HCT116 (cell line): ENCODE results near the gene KIF21B. TPM values are rescaled to one million over a fixed set of nuclear protein-coding genes. Genes with fewer than 3 reads are reported as not detected.
"Not testable (repeated sequence)": the region's sequence is repeated elsewhere in the genome, so short reads cannot be mapped to it uniquely, and the experiment has no call there.

Experiments
- ATAC-seq: fragments of 200-7000 bp; cut with Tn5 transposase; 2 replicates; pipeline ENCODE4 v1.9.1; 2020; ENCODE audit warnings: mild to moderate bottlenecking, moderate library complexity
- BruUV-seq: library from RNA; stranded (reverse); fragments of 400-500 nt; replicated peaks from 2 replicates; lab custom pipeline; 2021; lab: Mats Ljungman, UMichigan
- CTCF ChIA-PET: fragments of 300-600 bp; sonication (Branson Sonifier 250); formaldehyde crosslinking; loops from one replicate; lab custom pipeline; 2021; ENCODE audit warnings: antibody characterized with exemption; lab: Charles Lee
- POLR2A ChIA-PET: fragments of 300-600, 350-600 bp; sonication (Branson Sonifier 250); formaldehyde crosslinking; loops from one replicate; lab custom pipeline; 2021; ENCODE audit warnings: antibody characterized with exemption; lab: Charles Lee
- RAD21 ChIA-PET, 2 experiments: fragments of 300-600 bp; sonication (Branson Sonifier 250); formaldehyde crosslinking; loops; one replicate each; lab custom pipeline; 2023; ENCODE audit warnings: low total read pairs in 2 of 2; ENCODE audit not compliant: uncharacterized antibody in 2 of 2, unreplicated experiment in 2 of 2, low non-redundant PET in 1 of 2; lab: Charles Lee
- DNase-seq: peaks from one replicate; pipeline ENCODE4 v3.0.0-alpha.2; 2010; ENCODE audit warnings: low read depth, low spot score
- H2AFZ ChIP-seq: fragments of 200-600 bp; shearing (Covaris generic), sonication (generic); 2 replicates; pipeline ENCODE4 v1.6.1; 2017; ENCODE audit warnings: low read depth, mixed run types, mixed read lengths, antibody characterized with exemption, low read length; ENCODE audit not compliant: poor library complexity, severe bottlenecking
- H3K27ac ChIP-seq: 2 replicates; pipeline ENCODE4 v1.5.1; 2012; ENCODE audit warnings: low read depth, low read length
- H3K27me3 ChIP-seq: fragments of 200-600 bp; sonication (generic); 2 replicates; pipeline ENCODE4 v1.6.1; 2016; ENCODE audit warnings: mixed run types, low read length, mixed read lengths; ENCODE audit not compliant: insufficient read depth
- H3K36me3 ChIP-seq, 2 experiments: fragments of 200-500 bp in 1 of 2; fragments of 200-600 bp in 1 of 2; sonication (Bioruptor generic) in 1 of 2; sonication (generic) in 1 of 2; 2 replicates each; pipeline versions ENCODE4 v1.5.1 to v1.6.1; 2014 to 2016; ENCODE audit warnings: low read length in 2 of 2, inconsistent platforms in 1 of 2, mixed read lengths in 1 of 2, mixed run types in 1 of 2; ENCODE audit not compliant: insufficient read depth in 2 of 2, control insufficient read depth in 1 of 2
- H3K4me1 ChIP-seq, 2 experiments: fragments of 200-600 bp in 1 of 2; sonication (generic) in 1 of 2; 2 replicates each; pipeline versions ENCODE4 v1.5.1 to v1.6.1; 2012 to 2017; ENCODE audit warnings: low read length in 2 of 2, inconsistent platforms in 1 of 2, mild to moderate bottlenecking in 1 of 2, mixed read lengths in 1 of 2, mixed run types in 1 of 2, moderate library complexity in 1 of 2; ENCODE audit not compliant: insufficient read depth in 2 of 2, control insufficient read depth in 1 of 2
- H3K4me2 ChIP-seq: fragments of 200-600 bp; sonication (generic); 2 replicates; pipeline ENCODE4 v1.6.1; 2017; ENCODE audit warnings: mixed run types, low read length, mixed read lengths
- H3K4me3 ChIP-seq, 2 experiments: fragments of 200-600 bp in 1 of 2; sonication (generic) in 1 of 2; replicated peaks in 1 of 2; 2 replicates each; pipeline ENCODE4 v1.5.1; 2011 to 2016; ENCODE audit warnings: low read length in 2 of 2, control low read depth in 1 of 2, low read depth in 1 of 2, mild to moderate bottlenecking in 1 of 2, mixed read lengths in 1 of 2, mixed run types in 1 of 2
- H3K79me2 ChIP-seq: fragments of 200-600 bp; sonication (generic); 2 replicates; pipeline ENCODE4 v1.6.1; 2017; ENCODE audit warnings: mild to moderate bottlenecking, mixed run types, low read length, moderate library complexity, mixed read lengths; ENCODE audit not compliant: insufficient read depth
- H3K9ac ChIP-seq: fragments of 200-600 bp; sonication (generic); 2 replicates; pipeline ENCODE4 v1.6.1; 2016; ENCODE audit warnings: low read length, mixed read lengths
- H3K9me2 ChIP-seq: fragments of 200-600 bp; sonication (generic), shearing (Covaris generic); 2 replicates; pipeline ENCODE4 v1.6.1; 2017; ENCODE audit warnings: mixed run types, mild to moderate bottlenecking, moderate library complexity; ENCODE audit not compliant: insufficient read depth
- H3K9me3 ChIP-seq, 2 experiments: fragments of 200-500 bp in 1 of 2; fragments of 200-600 bp in 1 of 2; sonication (Bioruptor generic) in 1 of 2; sonication (generic) in 1 of 2; 2 replicates each; pipeline ENCODE4 v1.6.1; 2014 to 2017; ENCODE audit warnings: low read length in 2 of 2, mixed read lengths in 2 of 2, inconsistent platforms in 1 of 2, low read depth in 1 of 2, mild to moderate bottlenecking in 1 of 2, mixed run types in 1 of 2, moderate library complexity in 1 of 2; ENCODE audit not compliant: control insufficient read depth in 1 of 2, insufficient read depth in 1 of 2
- H4K20me1 ChIP-seq: fragments of 200-600 bp; sonication (generic), shearing (Covaris generic); 2 replicates; pipeline ENCODE4 v1.6.1; 2017; ENCODE audit warnings: mixed run types, mild to moderate bottlenecking, moderate library complexity; ENCODE audit not compliant: insufficient read depth
- CBX3 ChIP-seq: IDR thresholded peaks from 2 replicates; pipeline ENCODE4 v1.6.1; 2012; ENCODE audit warnings: low read depth
- CEBPB ChIP-seq: IDR thresholded peaks from 2 replicates; pipeline ENCODE4 v1.6.1; 2012; ENCODE audit warnings: low read depth
- EGR1 ChIP-seq: IDR thresholded peaks from 2 replicates; pipeline ENCODE4 v1.6.1; 2012; ENCODE audit warnings: low read depth
- ELF1 ChIP-seq: IDR thresholded peaks from 2 replicates; pipeline ENCODE4 v1.6.1; 2012; ENCODE audit warnings: low read depth, borderline replicate concordance
- EZH2phosphoT487 ChIP-seq: fragments of 200-600 bp; IDR thresholded peaks from 2 replicates; pipeline ENCODE4 v1.6.1; 2018; ENCODE audit warnings: antibody characterized with exemption, borderline replicate concordance
- FOSL1 ChIP-seq: IDR thresholded peaks from 2 replicates; pipeline ENCODE4 v1.6.1; 2012; ENCODE audit warnings: low read depth
- JUND ChIP-seq: IDR thresholded peaks from 2 replicates; pipeline ENCODE4 v1.6.1; 2012
- POLR2A ChIP-seq: IDR thresholded peaks from 2 replicates; pipeline ENCODE4 v1.7.0; 2011; ENCODE audit warnings: borderline replicate concordance; ENCODE audit not compliant: insufficient read depth, insufficient read length; ENCODE audit errors: extremely low read depth
- POLR2AphosphoS5 ChIP-seq: IDR thresholded peaks from 2 replicates; pipeline ENCODE4 v1.6.1; 2011; ENCODE audit warnings: mild to moderate bottlenecking, low read depth, low read length, moderate library complexity
- RAD21 ChIP-seq: IDR thresholded peaks from 2 replicates; pipeline ENCODE4 v1.6.1; 2012; ENCODE audit warnings: low read depth, mild to moderate bottlenecking
- SIN3A ChIP-seq: IDR thresholded peaks from 2 replicates; pipeline ENCODE4 v1.6.1; 2012; ENCODE audit warnings: low read depth
- YY1 ChIP-seq: IDR thresholded peaks from 2 replicates; pipeline ENCODE4 v1.6.1; 2011; ENCODE audit warnings: low read length, low read depth, moderate library complexity, mild to moderate bottlenecking; ENCODE audit not compliant: insufficient replicate concordance; ENCODE audit errors: extremely low read depth
- ZFX ChIP-seq: fragments of 450-650 bp; IDR thresholded peaks from 2 replicates; pipeline ENCODE4 v1.6.1; 2017
- ZNF274 ChIP-seq: fragments of 200-500 bp; sonication (Bioruptor generic); IDR thresholded peaks from 2 replicates; pipeline ENCODE4 v1.6.1; 2014; ENCODE audit warnings: mild to moderate bottlenecking, low read depth, low read length, inconsistent platforms
- intact Hi-C: fragments of 100-400 bp; cut with micrococcal nuclease; formaldehyde crosslinking; loops from 2 replicates; pipeline ENCODE4 v1.10.0; 2022
- total RNA-seq: library from RNA; stranded (reverse); gene quantifications from one replicate; pipeline ENCODE4 v1.2.1, GENCODE V29; 2021; ENCODE audit not compliant: unreplicated experiment
- TF ChIP-seq, protein P1 (sequence below): IDR thresholded peaks from 2 replicates; pipeline ENCODE4 v1.6.1; 2011; ENCODE audit warnings: mild to moderate bottlenecking, low read length, moderate library complexity; ENCODE audit not compliant: insufficient replicate concordance; ENCODE audit errors: extremely low read depth
- TF ChIP-seq, protein P2 (sequence below), 3 experiments: fragments of 200-600 bp in 1 of 3; sonication (generic) in 1 of 3; IDR thresholded peaks in 2 of 3; conservative IDR thresholded peaks in 1 of 3; 2 replicates each; pipeline ENCODE4 v1.5.1; 2012 to 2017; ENCODE audit warnings: low read depth in 2 of 3, low read length in 2 of 3, antibody characterized with exemption in 1 of 3, borderline replicate concordance in 1 of 3, control low read depth in 1 of 3, mild to moderate bottlenecking in 1 of 3, mixed read lengths in 1 of 3, mixed run types in 1 of 3, moderate library complexity in 1 of 3; ENCODE audit not compliant: insufficient read depth in 1 of 3

Gene KIF21B
- total RNA-seq, 1 experiment from 2014 or later = 6.1 TPM

DNA sequence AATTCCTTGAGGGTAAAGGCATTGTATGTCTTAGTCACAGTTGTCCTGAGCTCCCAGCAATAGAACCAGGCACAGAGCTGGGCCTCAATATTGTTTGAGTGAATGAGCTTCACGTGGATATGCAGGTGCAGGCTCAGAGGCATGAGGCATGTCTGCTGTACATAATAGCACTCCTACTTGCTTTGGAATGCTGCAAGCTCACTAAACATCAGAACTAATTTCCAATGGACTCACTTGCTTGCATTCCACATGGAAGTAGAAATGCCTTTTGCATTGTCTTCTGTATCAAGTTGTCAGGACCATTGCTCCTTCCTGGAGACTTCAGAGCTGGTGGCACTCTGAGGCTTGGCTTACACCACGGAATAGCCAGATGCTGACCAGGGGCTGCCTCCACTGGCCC lies 91.7 kb downstream of the KIF21B start:
- Histone ChIP-seq H3K27me3 (no peaks in the 10 kb centered on the region), H3K4me3 (no peak overlapping the region), H2AFZ (no peak overlapping the region), H3K9ac (no peak overlapping the region), H3K9me2 (no peaks in the 10 kb centered on the region), H3K27ac (no peak overlapping the region), H3K9me3 (no peaks in the 10 kb centered on the region), H3K36me3 (no peaks in the 10 kb centered on the region), H3K4me2 (no peak overlapping the region), H4K20me1 (no peaks in the 10 kb centered on the region), H3K79me2 (no peaks in the 10 kb centered on the region), H3K4me1 (no peaks in the 10 kb centered on the region)
- no TSS peak for BruUV-seq
- intact Hi-C loops = no loop called here
- ChIA-PET RAD21 (no interaction called here), CTCF (no interaction called here), POLR2A (no interaction called here)
- TF ChIP-seq EGR1 (no peak), ZNF274 (no peak), CBX3 (no peak), ZFX (no peak), FOSL1 (no peak), RAD21 (no peak), EZH2phosphoT487 (no peak), POLR2A (no peak), JUND (no peak), SIN3A (no peak), CEBPB (no peak), POLR2AphosphoS5 (no peak), YY1 (no peak), ELF1 (no peak)
- TF ChIP-seq, protein P1, sequence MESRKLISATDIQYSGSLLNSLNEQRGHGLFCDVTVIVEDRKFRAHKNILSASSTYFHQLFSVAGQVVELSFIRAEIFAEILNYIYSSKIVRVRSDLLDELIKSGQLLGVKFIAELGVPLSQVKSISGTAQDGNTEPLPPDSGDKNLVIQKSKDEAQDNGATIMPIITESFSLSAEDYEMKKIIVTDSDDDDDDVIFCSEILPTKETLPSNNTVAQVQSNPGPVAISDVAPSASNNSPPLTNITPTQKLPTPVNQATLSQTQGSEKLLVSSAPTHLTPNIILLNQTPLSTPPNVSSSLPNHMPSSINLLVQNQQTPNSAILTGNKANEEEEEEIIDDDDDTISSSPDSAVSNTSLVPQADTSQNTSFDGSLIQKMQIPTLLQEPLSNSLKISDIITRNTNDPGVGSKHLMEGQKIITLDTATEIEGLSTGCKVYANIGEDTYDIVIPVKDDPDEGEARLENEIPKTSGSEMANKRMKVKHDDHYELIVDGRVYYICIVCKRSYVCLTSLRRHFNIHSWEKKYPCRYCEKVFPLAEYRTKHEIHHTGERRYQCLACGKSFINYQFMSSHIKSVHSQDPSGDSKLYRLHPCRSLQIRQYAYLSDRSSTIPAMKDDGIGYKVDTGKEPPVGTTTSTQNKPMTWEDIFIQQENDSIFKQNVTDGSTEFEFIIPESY = no peak
- TF ChIP-seq, protein P2, sequence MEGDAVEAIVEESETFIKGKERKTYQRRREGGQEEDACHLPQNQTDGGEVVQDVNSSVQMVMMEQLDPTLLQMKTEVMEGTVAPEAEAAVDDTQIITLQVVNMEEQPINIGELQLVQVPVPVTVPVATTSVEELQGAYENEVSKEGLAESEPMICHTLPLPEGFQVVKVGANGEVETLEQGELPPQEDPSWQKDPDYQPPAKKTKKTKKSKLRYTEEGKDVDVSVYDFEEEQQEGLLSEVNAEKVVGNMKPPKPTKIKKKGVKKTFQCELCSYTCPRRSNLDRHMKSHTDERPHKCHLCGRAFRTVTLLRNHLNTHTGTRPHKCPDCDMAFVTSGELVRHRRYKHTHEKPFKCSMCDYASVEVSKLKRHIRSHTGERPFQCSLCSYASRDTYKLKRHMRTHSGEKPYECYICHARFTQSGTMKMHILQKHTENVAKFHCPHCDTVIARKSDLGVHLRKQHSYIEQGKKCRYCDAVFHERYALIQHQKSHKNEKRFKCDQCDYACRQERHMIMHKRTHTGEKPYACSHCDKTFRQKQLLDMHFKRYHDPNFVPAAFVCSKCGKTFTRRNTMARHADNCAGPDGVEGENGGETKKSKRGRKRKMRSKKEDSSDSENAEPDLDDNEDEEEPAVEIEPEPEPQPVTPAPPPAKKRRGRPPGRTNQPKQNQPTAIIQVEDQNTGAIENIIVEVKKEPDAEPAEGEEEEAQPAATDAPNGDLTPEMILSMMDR (IDR thresholded peaks at IDR 0.05 in 2 of 3, conservative IDR thresholded peaks at IDR 0.05 in 1 of 3; ENCODE audit: borderline replicate concordance in 1 of 3, insufficient read depth in 1 of 3, low read depth in 2 of 3, low read length in 2 of 3) = no peak
- ATAC-seq (no peak), DNase-seq (no peak)

DNA sequence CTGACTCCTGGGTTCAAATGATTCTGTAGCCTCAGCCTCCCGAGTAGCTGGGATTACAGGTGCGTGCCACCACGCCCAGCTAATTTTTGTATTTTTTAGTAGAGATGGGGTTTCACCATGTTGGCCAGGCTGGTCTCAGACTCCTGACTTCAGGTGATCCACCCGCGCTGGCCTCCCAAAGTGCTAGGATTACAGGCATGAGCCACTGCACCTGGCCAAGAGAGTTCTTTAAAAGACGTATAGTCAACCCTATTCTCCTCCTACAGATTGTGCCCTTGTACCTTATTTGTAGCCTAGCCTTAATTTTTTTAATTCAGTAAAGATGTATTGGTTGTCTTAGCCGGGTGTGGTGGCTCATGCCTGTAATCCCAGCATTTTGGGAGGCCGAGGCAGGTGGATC lies 93.2 kb downstream of the KIF21B start:
- H3K9me3 ChIP-seq, H3K36me3 ChIP-seq, BruUV-seq, POLR2A ChIA-PET, CTCF ChIA-PET, RAD21 ChIA-PET, H3K27ac ChIP-seq, H3K9ac ChIP-seq, DNase-seq, H3K4me2 ChIP-seq, H3K4me1 ChIP-seq, H3K9me2 ChIP-seq, intact Hi-C loops, H2AFZ ChIP-seq, H3K4me3 ChIP-seq, H3K27me3 ChIP-seq, H3K79me2 ChIP-seq, ATAC-seq, H4K20me1 ChIP-seq: not testable (repeated sequence)
